NCI-H2227 (cell line): ENCODE data around the gene CALCOCO1.
A peak's percentile ranks its signal among the peaks of the same experiment; 100 is the strongest.
"Not testable (repeated sequence)": the region's sequence is repeated elsewhere in the genome, so short reads cannot be mapped to it uniquely, and the experiment has no call there.

Experiments used
- DNase-seq: peaks from one replicate; lab custom pipeline; 2025; ENCODE audit not compliant: unreplicated experiment; lab: John Stamatoyannopoulos, UW

Gene CALCOCO1

DNA sequence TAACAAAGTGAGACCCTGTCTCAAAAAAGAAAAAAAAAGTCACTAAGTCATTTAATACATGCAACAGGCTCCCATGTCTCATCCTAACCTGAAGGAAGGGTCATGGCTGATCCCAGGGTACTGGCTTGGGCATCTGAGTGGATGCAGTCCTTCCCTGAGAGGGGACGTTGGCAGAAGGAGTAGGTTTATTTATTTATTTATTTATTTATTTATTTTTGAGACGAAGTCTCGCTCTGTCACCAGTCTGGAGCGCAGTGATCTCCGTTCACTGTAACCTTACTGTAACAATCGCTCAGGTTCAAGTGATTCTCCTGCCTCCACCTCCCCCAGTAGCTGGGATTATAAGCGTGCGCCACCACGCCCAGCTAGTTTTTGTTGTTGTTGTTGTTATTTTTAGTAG, 7.2 kb upstream of the CALCOCO1 start:
- DNase-seq = no peak

DNA sequence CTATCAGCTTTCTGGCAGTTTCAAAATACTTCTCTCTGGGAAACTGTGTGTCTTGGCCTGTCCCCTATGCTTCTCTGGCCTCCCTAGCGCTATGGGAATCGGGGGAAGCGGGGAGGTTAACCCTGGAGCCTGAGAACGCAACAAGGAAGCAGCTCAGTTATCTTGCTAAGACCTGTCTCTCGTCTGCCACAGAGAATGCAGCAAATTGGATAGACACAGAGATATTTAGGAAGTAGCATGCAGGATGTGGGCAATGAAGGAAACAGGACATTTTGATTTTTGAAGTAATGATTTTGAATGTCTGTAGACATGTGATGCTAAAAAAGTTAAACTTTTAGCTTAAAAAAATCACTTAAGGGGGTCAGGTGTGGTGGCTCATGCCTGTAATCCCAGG, 6.6 kb upstream of the CALCOCO1 start:
- no peak for DNase-seq

DNA sequence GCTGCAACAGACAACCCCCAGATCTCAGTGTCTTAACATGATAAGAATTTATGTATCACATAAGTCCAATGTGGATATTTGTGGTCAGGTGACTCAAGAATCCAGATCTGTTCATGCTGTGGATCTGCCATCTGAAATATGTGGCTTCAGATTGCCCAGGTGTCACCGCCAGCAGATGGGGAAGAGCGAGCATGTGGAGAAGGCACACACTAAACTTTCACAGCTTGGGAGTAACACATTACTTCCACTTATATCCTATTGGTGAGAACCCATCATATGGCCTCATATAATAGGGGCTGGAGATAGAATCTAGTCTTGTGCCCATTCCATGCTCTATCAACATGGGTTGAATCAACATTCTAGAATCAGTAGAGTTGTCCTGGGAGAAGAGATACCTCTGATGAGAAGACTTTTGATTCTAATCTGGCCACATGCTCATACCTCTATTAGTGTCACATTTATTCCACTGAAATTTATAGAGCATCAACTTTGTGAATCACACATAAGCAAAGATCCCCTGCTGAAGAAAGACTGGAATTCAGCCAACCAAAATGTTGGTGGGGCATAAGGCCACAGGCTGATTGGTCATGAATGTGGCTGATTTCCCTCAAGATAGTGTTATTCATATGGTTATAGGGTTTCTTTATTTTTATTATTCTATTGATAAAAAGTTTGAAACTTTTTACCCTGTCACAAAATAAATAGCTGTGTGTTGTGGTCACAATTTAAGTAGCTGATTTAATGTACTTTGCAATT, 6.0 kb upstream of the CALCOCO1 start:
- no peak for DNase-seq

DNA sequence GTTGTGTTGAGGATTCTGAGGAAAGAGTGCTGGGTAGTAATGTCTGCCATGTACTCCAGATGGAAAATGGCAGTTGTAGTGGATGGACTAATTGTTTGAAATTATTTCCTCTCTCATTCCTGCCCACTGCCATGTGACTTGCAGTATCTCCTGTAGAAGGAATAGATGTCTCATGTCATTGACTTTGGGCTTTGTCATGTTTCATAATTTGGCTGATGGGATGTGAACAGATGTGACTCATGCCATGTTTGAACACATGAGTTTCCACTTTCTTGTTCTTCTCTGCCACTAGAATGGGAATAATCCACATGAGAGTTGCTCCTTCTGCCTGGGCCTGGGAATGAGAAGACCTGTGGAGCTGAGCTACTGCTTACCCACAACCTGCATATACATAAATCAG, 2.4 kb upstream of the CALCOCO1 start:
- DNase-seq = no peak

DNA sequence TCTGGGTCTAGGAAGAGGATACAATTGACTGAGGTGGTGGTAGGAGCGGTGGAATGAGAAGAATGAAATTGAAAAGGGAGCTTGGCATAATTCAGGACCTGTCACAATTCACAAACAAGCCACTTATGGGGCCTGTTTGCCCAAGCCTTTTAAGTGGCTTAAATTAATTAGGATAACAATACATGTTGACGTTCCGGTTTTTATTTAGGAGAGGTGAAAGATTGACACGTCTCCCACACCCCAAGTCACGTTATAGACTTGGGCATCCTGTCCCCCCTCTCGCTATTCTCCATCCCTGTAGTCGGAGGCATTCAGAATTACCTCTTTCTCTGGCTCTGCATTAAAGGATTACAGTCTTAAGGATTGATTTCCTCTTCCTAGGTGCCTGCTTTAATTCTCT, 954 bp upstream of the CALCOCO1 start:
- DNase-seq = no peak

DNA sequence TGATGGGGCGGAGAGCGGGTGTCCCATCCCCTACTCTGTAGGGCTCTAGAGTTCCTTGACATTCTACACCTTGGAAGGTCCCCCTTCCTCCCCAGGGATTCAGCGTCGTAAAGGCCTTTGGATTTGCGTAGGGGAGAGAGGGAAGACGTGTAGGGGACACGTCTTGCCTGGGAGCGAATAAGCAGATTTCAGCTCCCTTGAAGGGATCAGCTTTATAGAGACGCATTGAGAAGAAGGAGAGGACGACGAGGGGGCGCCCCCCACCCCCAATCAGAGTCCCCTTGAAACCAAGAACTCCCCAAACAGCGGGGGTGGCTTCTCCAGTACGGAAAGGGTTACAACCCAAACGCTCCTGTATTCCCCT, 324 bp downstream of the CALCOCO1 start:
- DNase-seq = no peak

DNA sequence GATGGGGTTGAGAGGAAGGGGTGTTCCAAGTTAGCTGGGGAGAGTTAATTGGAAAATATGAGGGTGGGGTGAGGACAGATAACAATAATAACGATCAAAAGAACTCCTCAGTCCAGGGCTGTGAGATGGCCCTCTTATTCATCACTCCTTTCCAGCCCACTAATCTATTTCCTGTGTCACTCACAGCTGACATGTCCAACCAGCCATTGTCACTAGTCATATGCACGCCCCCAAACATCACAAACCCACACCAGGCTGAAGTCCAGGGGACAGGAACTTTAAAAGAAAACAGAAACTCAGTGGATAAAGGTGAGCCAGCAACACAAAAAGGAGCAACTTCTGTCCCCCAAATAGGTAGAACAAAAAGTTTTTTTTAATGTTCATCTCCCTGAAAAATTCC, 911 bp downstream of the CALCOCO1 start:
- DNase-seq = no peak

DNA sequence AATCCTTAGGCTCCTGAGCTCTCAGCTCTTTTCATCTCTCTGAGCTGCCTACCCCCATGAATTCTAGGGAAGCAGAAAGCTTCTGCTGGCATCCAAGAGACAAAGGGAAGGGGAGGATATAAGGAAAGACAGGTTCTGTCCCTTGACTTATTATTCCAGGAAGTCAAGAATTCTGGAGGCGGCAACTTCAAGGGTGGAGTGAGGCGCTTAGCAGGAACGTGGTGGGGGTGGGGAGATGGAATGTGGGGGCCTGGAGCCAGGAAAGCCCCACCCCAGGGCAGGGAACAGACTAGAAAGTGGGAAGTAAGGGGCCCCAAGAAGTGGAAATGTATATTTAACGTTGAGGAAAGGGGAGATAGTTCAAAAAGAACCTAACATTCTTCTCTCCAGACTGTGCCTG, 1.4 kb downstream of the CALCOCO1 start:
- no peak for DNase-seq

DNA sequence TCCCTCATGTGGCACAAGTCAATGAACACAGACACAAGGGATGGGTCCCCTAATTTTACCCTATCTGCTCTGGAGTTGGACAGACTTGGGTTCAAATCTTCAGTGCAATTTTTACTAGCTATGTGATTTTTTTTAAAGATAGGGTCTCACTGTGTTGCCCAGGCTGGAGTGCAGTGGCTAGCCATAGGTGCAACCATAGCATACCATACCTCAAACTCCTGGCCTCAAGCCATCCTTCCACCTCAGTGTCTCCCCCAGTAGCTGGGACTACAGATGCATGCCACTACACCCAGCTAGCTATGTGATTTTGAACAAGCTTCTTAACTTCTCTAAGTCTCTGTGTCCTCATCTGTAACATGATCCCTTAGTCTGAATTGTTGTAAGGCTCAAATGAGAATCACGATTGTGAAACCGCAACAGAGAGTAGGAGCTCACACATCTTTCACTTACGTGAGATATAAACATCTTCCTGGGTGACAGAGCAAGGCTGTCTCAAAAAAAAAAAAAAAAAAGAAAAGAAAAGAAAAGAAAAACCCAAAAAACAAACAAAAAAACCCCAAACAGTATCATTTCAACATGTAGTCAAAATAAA, 4.7 kb downstream of the CALCOCO1 start:
- DNase-seq = no peak

DNA sequence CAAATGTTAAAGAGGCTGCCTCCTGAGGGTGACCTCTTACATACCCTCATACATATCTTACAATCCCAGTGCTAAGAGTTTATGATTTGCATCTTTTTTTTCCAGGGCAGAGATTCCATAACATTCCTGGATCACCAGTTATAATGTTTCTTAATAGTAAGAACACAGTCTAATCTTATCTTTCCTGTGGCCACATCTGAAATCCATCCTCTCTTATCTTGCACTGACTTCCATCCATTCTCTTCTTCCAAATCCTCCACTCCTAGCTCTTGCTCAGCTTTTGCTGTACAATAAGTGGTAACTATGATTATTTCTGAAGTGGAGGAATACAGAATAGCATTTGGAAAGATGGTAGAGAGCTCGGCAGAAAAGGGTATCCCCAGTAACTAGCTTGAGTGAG, 6.3 kb downstream of the CALCOCO1 start:
- DNase-seq = no peak

DNA sequence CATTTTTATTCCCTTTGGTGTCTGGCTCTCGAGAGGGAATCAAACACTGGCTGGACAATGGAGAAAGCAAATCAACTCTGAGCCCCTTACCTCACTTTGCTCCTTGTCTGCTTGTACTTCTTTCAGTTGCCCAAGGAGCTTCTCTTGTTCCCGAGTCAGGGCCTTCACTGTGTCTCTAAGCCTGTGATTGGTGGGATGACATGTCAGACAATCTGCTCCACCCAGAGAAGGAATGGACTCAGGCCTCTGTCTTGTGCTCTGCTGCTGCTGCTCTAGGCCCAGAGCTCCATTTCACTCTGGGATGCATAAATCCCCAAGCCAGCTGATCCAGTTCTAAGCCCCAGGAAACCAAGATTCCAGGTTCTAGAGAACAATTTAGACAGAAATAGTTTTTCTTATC, 7.6 kb downstream of the CALCOCO1 start:
- DNase-seq = no peak

DNA sequence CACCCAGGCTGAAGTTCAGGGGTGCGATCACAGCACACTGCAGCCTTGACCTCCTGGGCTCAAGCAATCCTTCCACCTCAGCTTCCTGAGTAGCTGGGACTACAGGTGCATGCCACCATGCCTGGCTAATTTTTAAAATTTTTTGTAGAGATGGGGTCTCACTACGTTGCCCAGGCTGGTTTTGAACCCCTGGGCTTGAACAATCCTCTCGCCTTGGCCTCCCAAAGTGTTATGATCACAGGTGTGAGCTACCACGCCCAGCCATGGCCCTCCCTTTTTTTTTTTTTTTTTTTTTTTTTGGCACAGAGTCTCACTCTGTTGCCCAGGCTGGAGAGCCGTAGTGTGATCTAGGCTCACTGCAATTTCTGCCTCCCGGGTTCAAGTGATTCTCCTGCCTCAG, 8.7 kb downstream of the CALCOCO1 start:
- not testable (repeated sequence) for DNase-seq

DNA sequence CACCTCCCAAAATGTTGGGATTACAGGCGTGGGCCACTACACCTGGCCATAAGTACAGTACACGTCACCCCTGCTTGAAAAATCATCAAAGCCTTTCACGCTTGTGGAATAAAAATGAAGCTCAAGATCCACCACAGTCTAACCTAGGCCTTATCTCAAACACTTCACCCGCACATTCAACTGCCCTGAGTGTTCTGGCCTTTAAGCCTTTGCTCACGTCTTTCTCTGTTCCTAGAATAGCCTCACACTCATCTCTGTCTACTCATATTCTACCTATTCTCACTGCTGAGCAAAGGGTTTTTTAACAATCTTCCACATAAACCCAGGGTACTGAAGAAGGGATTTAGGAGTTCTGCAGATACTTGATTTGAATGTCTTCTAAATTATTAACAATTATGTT, 9.9 kb downstream of the CALCOCO1 start:
- no peak for DNase-seq

DNA sequence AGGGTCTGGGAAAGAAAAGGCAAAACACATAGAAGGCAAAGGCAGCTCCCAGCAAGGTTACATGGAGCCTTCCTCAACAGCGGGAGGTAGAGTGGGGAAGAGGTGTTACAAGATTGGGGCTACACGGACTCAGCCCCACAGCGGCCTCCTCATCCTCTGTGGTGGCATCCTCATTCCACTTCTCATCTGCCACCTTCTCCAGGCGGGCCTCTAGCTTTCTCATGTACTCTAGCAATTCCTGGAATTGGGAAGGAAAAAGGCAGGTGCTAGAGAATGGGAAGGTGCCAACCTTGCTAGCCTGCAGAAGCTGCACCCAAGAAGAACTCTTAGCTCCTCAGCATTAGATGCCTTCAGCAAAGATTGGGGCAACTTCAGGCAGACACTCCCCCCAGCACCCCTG, 13.2 kb downstream of the CALCOCO1 start:
- no peak for DNase-seq

DNA sequence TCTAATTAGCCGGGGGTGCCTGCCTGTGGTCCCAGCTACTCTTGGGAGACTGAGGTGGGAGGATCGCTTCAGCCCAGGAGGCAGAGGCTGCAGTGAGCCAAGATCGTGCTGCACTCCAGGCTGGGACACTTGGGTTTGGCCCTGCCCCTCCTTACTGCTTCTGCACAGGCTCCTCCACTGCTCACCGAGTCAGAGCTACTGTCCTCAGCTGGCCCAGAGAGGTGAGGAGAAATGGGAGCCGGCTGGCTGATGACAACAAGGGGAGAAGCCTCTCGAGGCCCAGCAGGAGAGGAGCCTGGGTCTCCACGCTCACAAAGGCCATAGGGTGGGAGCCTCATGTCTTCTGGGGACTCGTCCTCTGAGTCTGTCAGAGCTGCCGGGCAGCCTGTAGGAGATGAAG, 13.7 kb downstream of the CALCOCO1 start:
- no peak for DNase-seq

DNA sequence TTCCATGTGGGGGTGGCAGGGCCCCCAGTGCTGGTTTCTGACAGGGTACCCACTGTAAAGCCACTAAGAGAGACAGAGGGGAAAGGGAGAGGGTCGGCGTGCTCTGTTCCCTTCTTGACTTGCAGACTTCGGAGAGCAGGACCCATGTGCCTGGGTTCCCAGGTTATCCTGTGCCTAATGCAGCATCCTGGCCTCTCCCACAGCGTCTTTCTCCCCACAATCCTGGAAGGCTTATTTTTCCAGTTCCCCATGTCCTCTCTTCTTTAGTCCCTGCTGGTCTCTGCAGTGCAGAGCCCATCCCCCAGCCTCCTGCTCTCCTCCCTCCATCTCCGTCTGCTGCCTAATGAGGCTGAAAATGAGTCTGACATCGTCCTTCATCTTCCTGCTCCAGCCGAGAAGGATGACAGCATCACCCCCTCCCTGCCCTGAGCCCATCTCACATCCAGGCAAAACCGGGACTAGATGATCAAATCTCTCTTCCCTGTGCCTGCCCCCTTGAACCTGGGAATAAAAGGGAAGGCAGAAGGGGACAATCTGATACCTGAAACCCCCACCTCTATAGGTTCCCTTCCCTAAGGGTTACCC, 15.1 kb downstream of the CALCOCO1 start:
- DNase-seq = peak; percentile 65

DNA sequence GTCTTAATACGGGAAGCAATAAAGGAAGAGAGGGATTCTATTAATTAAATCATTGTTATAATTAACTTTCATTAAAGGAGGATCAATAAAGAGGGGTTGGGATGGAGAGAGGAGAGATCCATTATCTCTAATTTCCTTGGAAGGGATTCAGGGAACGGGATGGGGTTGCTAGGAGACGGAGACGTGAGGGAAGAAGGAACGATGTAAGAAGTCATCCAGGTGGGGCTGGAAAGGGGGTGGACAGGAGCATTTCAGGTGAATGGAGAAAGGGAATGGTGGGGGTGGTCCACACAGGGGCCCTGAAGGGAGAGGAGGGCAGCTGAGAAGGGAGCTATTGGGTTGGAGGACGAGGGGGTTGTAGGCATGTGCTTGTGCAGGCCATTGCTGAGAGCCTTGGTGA, 17.2 kb downstream of the CALCOCO1 start:
- DNase-seq = peak; percentile 6

DNA sequence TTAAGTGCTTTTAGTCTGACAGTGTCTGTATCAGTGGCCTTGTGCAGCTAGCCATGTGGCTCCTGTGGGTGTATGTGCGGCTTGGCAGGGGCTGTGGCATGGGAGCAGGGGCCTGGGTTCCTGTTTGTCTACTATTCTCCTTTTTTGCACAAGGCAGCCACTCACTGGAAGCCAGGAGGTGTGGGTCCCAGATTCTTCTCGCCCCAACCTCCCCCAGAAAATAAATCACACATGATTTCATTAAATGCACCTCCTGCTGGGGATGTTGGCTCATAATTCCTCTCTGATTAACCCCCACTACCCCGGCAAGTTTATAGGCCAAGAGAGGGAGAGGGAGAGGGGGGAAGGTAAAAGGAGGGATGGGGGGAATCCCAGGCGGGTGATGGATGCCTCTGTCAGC, 17.6 kb downstream of the CALCOCO1 start:
- DNase-seq = peak; percentile 13

DNA sequence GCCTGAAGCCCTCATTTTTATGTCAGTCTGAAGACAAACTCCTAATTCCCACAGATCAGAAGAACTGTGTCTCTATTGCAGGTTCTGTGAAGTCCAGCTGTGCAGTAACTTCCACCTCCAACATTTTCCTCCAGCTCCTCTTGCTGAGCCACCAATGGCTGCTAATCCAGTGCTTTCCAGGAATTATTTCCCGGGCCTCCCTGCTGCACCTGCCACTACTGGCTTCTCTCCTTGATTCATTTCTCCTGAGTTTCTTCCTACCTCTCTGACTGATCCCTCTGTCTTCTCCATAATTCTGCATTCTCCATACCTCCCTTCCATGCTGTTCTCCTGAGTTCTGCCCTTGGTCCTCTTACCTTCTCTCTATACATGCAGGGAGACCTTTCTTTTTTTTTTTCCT, 21.2 kb downstream of the CALCOCO1 start:
- DNase-seq = no peak

DNA sequence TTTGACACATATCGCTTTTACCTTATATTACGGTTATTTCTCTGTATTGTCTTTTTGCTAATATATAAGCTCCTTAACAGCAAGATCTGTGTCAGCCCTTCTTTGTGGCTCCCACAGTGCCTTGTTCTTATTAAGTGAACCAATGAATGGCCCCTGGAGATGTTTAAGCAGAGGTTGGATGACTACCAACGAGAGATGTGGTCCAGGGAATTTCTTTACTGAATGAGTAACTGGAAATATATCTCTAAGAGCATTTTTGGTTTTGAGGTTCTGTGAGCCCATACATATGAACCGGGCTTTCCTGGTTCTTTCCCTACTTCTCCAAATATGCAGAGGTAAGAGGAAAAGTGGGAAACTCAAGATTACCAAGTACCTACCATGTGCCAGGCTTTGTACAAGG, 23.5 kb downstream of the CALCOCO1 start:
- DNase-seq = no peak

DNA sequence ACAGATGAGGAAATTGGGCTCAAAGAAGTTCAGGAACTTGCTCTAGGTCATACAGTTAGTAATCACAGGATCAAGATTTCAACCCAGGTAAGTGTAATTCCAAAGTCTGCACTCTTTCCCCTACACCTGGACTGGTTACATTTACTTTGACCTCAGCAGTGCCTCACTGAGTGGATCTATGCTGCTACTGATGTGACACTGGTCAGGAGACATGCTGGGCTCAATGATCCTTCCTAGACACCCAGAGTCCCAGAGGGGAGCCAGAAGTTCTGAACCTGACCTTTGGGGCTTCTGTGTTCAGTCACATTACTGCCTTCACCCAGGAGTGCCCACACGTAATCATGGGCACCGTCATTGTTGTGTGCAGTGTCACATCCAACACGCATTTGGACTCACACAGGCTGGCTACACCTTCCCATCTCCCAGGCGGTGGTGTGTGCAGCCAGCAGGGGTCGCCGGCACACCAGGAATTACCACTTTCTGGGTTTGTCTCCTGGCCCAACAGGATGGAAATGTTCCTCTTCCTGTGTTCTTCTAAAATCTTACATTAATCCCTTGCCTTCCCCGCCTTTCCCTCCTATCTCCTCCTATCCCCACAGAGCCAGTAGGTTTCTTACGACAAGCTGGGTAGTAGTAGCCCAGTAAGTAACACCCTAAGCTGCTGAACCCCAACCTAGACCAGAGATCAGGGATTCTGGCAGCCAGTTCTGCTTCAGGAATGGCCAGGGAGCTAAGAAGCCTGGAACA, 25.6 kb downstream of the CALCOCO1 start:
- peak; percentile 68 for DNase-seq

DNA sequence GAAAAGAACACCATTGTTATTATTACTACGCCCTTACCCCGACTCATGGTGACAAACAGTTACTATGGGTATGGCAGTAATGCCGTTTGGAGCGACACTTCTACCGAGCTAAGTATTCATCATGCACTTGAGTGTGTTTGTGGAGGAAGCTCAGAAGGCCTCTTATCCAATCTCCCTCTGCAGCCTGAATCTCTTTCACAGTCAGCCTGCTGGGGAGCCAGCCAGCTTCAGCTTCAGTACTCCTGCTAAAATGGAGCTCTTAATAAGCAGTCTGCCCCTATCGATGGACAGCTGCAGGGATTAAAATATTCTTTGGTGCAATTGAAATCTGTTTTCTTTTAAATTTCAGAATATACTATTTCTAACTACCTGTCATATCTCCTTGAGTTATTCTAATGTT, 26.7 kb downstream of the CALCOCO1 start:
- peak; percentile 64 for DNase-seq
